Breast epithelium (tissue), 4 donors: ENCODE measurements around the gene GNG12. TPM values are rescaled to one million over a fixed set of nuclear protein-coding genes. Genes with fewer than 3 reads are reported as not detected.
A peak's percentile ranks its signal among the peaks of the same experiment; 100 is the strongest.

Experiments
- DNase-seq, 2 donors: peaks; one replicate each; pipeline ENCODE4 v3.0.0-alpha.2; 2019; ENCODE audit warnings: low spot score in 2 of 2
- H3K27ac ChIP-seq, 2 donors: fragments of 200-600 bp; sonication (generic) in 1 of 2; one replicate each; pipeline ENCODE4 v1.5.1; 2016 to 2019; ENCODE audit warnings: mild to moderate bottlenecking in 1 of 2
- H3K27me3 ChIP-seq, 2 donors: fragments of 200-600 bp; sonication (generic) in 1 of 2; one replicate each; pipeline versions ENCODE4 v1.5.1 to v1.6.0; 2017 to 2019; ENCODE audit warnings: control low read depth in 1 of 2, mild to moderate bottlenecking in 1 of 2
- H3K36me3 ChIP-seq: fragments of 200-600 bp; one replicate; pipeline ENCODE4 v1.5.1; 2019
- H3K4me1 ChIP-seq, 2 donors: fragments of 200-600 bp; sonication (generic); one replicate each; pipeline ENCODE4 v1.5.1; 2016 to 2019; ENCODE audit warnings: control low read depth in 1 of 2
- H3K4me3 ChIP-seq, 3 donors: fragments of 200-600 bp; sonication (generic); 1 replicate in 2 of 3; 2 replicates in 1 of 3; pipeline ENCODE4 v1.5.1; 2016 to 2019; ENCODE audit warnings: mild to moderate bottlenecking in 3 of 3, moderate library complexity in 2 of 3
- H3K9me3 ChIP-seq, 2 donors: fragments of 200-600 bp; sonication (generic) in 1 of 2; one replicate each; pipeline ENCODE4 v1.5.1; 2016 to 2019; ENCODE audit warnings: control low read depth in 1 of 2
- CTCF ChIP-seq, 3 donors: fragments of 450-650 bp; IDR thresholded peaks; one replicate each; pipeline ENCODE4 v1.5.1; 2016 to 2017; ENCODE audit warnings: antibody characterized with exemption in 3 of 3, mild to moderate bottlenecking in 3 of 3, moderate library complexity in 3 of 3
- POLR2A ChIP-seq: fragments of 450-650 bp; IDR thresholded peaks from one replicate; pipeline ENCODE4 v1.6.1; 2016; ENCODE audit warnings: antibody characterized with exemption, mild to moderate bottlenecking, moderate library complexity
- POLR2AphosphoS5 ChIP-seq, 3 donors: sonication (generic); formaldehyde crosslinking; IDR thresholded peaks; one replicate each; pipeline ENCODE4 v1.6.1; 2017; ENCODE audit warnings: antibody characterized with exemption in 3 of 3
- intact Hi-C: fragments of 100-400 bp; cut with DNase I; formaldehyde crosslinking; loops from one replicate; pipeline ENCODE4 v1.15.1; 2023; ENCODE audit warnings: low total_unique reads
- total RNA-seq, 3 donors: library from RNA; depleted of rRNA; stranded (reverse); fragments of >200 nt; gene quantifications; one replicate each; pipeline ENCODE4 v1.1.0, GENCODE V29; 2016

The GNG12 gene
- total RNA-seq, 3 donors from 2014 or later, result 82.1 to 100 (median 87.5) TPM

GRCh38 chr1:67767103-67767782 lies 66.0 kb downstream of the GNG12 start:
- no peaks in the 10 kb centered on the region for H3K36me3 ChIP-seq
- no peak overlapping the region for H3K27ac ChIP-seq
- no peak overlapping the region for H3K4me3 ChIP-seq
- no peaks in the 10 kb centered on the region for H3K27me3 ChIP-seq
- intact Hi-C loops, result loop anchor here (5.0 kb wide), 1 partner anchor 695 kb away; no protein-coding TSS in a partner anchor
- TF ChIP-seq POLR2A, result no peak
- H3K4me1 ChIP-seq, result no peaks in the 10 kb centered on the region
- DNase-seq, result no peak
- no peaks in the 10 kb centered on the region for H3K9me3 ChIP-seq

- no peaks in the 10 kb centered on the region for H3K4me1 ChIP-seq
- intact Hi-C loops, result loop anchor here (5.0 kb wide), 1 partner anchor 696 kb away; no protein-coding TSS in a partner anchor
- no peak for DNase-seq
Observed at GRCh38 chr1:67766141-67766978, 66.9 kb downstream of the GNG12 start.

GRCh38 chr1:67764633-67765032 lies 68.6 kb downstream of the GNG12 start:
- Histone ChIP-seq H3K27me3 (no peaks in the 10 kb centered on the region), H3K9me3 (no peaks in the 10 kb centered on the region), H3K36me3 (no peaks in the 10 kb centered on the region), H3K4me3 (no peak overlapping the region), H3K27ac (no peak overlapping the region), H3K4me1 (no peaks in the 10 kb centered on the region)
- TF ChIP-seq POLR2A, result no peak
- no peak for TF ChIP-seq CTCF (IDR thresholded peaks at IDR 0.05)
- no peak for TF ChIP-seq POLR2AphosphoS5 (IDR thresholded peaks at IDR 0.05)
- no peak for DNase-seq
- intact Hi-C loops, result loop anchor here (5.0 kb wide), 1 partner anchor 698 kb away; no protein-coding TSS in a partner anchor

More at GRCh38 chr1:67766141-67766978, 66.9 kb downstream of the GNG12 start:
- TF ChIP-seq POLR2AphosphoS5 (IDR thresholded peaks at IDR 0.05) (peak in 1 of 3 donors; percentile 27), POLR2A (no peak), CTCF (IDR thresholded peaks at IDR 0.05) (peak; percentile 85 to 89 (median 86))
- Histone ChIP-seq H3K27me3 (no peaks in the 10 kb centered on the region), H3K27ac (peak overlapping the region in 1 of 2 donors; percentile 20), H3K4me3 (peak overlapping the region in 2 of 3 donors; percentile 19 to 47), H3K9me3 (no peaks in the 10 kb centered on the region), H3K36me3 (no peaks in the 10 kb centered on the region)

GRCh38 chr1:67761730-67762129 lies 71.5 kb downstream of the GNG12 start:
- Histone ChIP-seq H3K27ac (no peak overlapping the region), H3K4me3 (no peak overlapping the region), H3K27me3 (no peaks in the 10 kb centered on the region), H3K4me1 (no peaks in the 10 kb centered on the region), H3K36me3 (no peaks in the 10 kb centered on the region), H3K9me3 (no peaks in the 10 kb centered on the region)
- TF ChIP-seq CTCF (IDR thresholded peaks at IDR 0.05) (no peak), POLR2A (no peak), POLR2AphosphoS5 (IDR thresholded peaks at IDR 0.05) (no peak)
- intact Hi-C loops, result no loop called here
- no peak for DNase-seq

GRCh38 chr1:67761091-67761490 lies 72.2 kb downstream of the GNG12 start:
- Histone ChIP-seq H3K27ac (peak overlapping the region; percentile 14 to 22), H3K4me3 (no peak overlapping the region), H3K4me1 (no peaks in the 10 kb centered on the region), H3K36me3 (no peaks in the 10 kb centered on the region), H3K9me3 (no peaks in the 10 kb centered on the region), H3K27me3 (no peaks in the 10 kb centered on the region)
- TF ChIP-seq CTCF (IDR thresholded peaks at IDR 0.05) (no peak), POLR2A (no peak), POLR2AphosphoS5 (IDR thresholded peaks at IDR 0.05) (no peak)
- intact Hi-C loops, result no loop called here
- no peak for DNase-seq
